Endothelial cell of umbilical vein (primary cell): Measurements from ENCODE around the gene MAP1LC3B2. TPM values are rescaled to one million over a fixed set of nuclear protein-coding genes. Genes with fewer than 3 reads are reported as not detected.
A peak's percentile ranks its signal among the peaks of the same experiment; 100 is the strongest.

Experiments used
- BruUV-seq: library from RNA; stranded (reverse); fragments of 400-500 nt; replicated peaks from 2 replicates; lab custom pipeline; 2021; lab: Mats Ljungman, UMichigan
- CTCF ChIA-PET: fragments of 300-600, 350-600 bp; sonication (Branson Sonifier 250); formaldehyde crosslinking; loops from one replicate; lab custom pipeline; 2021; ENCODE audit warnings: antibody characterized with exemption, inconsistent platforms; lab: Charles Lee
- POLR2A ChIA-PET: fragments of 300-600, 350-600 bp; sonication (Branson Sonifier 250); formaldehyde crosslinking; loops from one replicate; lab custom pipeline; 2021; ENCODE audit warnings: antibody characterized with exemption, inconsistent platforms; lab: Charles Lee
- DNase-seq: peaks from one replicate; pipeline ENCODE4 v3.0.0-alpha.2; 2011; ENCODE audit warnings: low read depth, low spot score
- FAIRE-seq: peaks from 2 replicates; lab custom pipeline; 2011; peaks lifted over from hg19 to GRCh38; lab: Jason Lieb, UNC
- H2AFZ ChIP-seq: 2 replicates; pipeline ENCODE4 v1.6.0; 2012; ENCODE audit warnings: low read depth, low read length, control low read depth, inconsistent platforms
- H3K27ac ChIP-seq: 2 replicates; pipeline ENCODE4 v1.5.1; 2011; ENCODE audit warnings: low read depth, mild to moderate bottlenecking, control low read depth, low read length, moderate library complexity; ENCODE audit not compliant: insufficient read depth
- H3K27me3 ChIP-seq, 2 experiments: 2 replicates each; pipeline versions ENCODE4 v1.6.0 to v1.6.1; 2011; ENCODE audit warnings: low read length in 2 of 2, mixed read lengths in 1 of 2; ENCODE audit not compliant: control insufficient read depth in 2 of 2, insufficient read depth in 2 of 2
- H3K36me3 ChIP-seq, 2 experiments: 2 replicates in 1 of 2; 3 replicates in 1 of 2; pipeline ENCODE4 v1.5.1; 2011; ENCODE audit warnings: low read length in 2 of 2, mild to moderate bottlenecking in 1 of 2, moderate library complexity in 1 of 2; ENCODE audit not compliant: control insufficient read depth in 2 of 2, insufficient read depth in 2 of 2; ENCODE audit errors: extremely low read depth in 1 of 2
- H3K4me1 ChIP-seq: 3 replicates; pipeline ENCODE4 v1.5.1; 2011; ENCODE audit warnings: mild to moderate bottlenecking, low read length; ENCODE audit not compliant: control insufficient read depth, insufficient read depth; ENCODE audit errors: extremely low read depth
- H3K4me2 ChIP-seq: 2 replicates; pipeline ENCODE4 v1.6.1; 2011; ENCODE audit warnings: low read length, control low read depth, mixed read lengths; ENCODE audit not compliant: insufficient read depth
- H3K4me3 ChIP-seq, 3 experiments: fragments of 200-600 bp in 1 of 3; sonication (generic), shearing (Covaris generic) in 1 of 3; replicated peaks in 1 of 3; 2 replicates each; pipeline ENCODE4 v1.5.1; 2011 to 2016; ENCODE audit warnings: control low read depth in 3 of 3, low read length in 3 of 3, mild to moderate bottlenecking in 2 of 3, inconsistent platforms in 1 of 3, low read depth in 1 of 3, moderate library complexity in 1 of 3; ENCODE audit not compliant: insufficient read depth in 1 of 3
- H3K79me2 ChIP-seq: 2 replicates; pipeline ENCODE4 v1.6.0; 2012; ENCODE audit warnings: low read length, inconsistent platforms; ENCODE audit not compliant: control insufficient read depth, insufficient read depth
- H3K9ac ChIP-seq: replicated peaks from 2 replicates; pipeline ENCODE3; 2011; ENCODE audit warnings: low read length, control low read depth; ENCODE audit not compliant: insufficient read depth; ENCODE audit errors: extremely low read depth
- H3K9me1 ChIP-seq: replicated peaks from 3 replicates; pipeline ENCODE4 v1.6.0; 2011; ENCODE audit warnings: mild to moderate bottlenecking, low read length; ENCODE audit not compliant: control insufficient read depth, insufficient read depth; ENCODE audit errors: extremely low read depth
- H3K9me3 ChIP-seq: replicated peaks from 2 replicates; pipeline ENCODE4 v1.5.1; 2012; ENCODE audit warnings: low read length, inconsistent platforms; ENCODE audit not compliant: control insufficient read depth, insufficient read depth
- H4K20me1 ChIP-seq: replicated peaks from 2 replicates; pipeline ENCODE3; 2011; ENCODE audit warnings: mild to moderate bottlenecking, low read length; ENCODE audit not compliant: control insufficient read depth, insufficient read depth; ENCODE audit errors: extremely low read depth
- CTCF ChIP-seq, 2 donors: IDR thresholded peaks; 1 replicate in 1 of 2; 2 replicates in 1 of 2; pipeline ENCODE4 v1.5.1; 2011; ENCODE audit warnings: low read length in 2 of 2, mild to moderate bottlenecking in 2 of 2, moderate library complexity in 2 of 2, control low read depth in 1 of 2, inconsistent platforms in 1 of 2, low read depth in 1 of 2; ENCODE audit not compliant: insufficient read depth in 1 of 2; ENCODE audit errors: extremely low read depth in 1 of 2
- EZH2 ChIP-seq: IDR thresholded peaks from 2 replicates; pipeline ENCODE4 v1.6.1; 2012; ENCODE audit warnings: borderline replicate concordance, low read depth, mild to moderate bottlenecking, moderate library complexity, low read length, inconsistent platforms; ENCODE audit not compliant: severe bottlenecking
- dilution Hi-C: fragments of 300-500 bp; cut with MboI; formaldehyde crosslinking; loops from one replicate; pipeline ENCODE4 v1.15.0; 2019; ENCODE audit warnings: low sequenced_read_pairs; ENCODE audit not compliant: extremely low pct_ligation_motif_present
- intact Hi-C: fragments of 100-400 bp; cut with micrococcal nuclease; formaldehyde crosslinking; loops from one replicate; pipeline ENCODE4 v1.10.0; 2022
- polyA plus RNA-seq, 4 experiments: library from polyadenylated mRNA; depleted of rRNA in 3 of 4; stranded (reverse) in 3 of 4; unstranded in 1 of 4; fragments of >200 nt; gene quantifications; 2 replicates each; pipeline versions ENCODE4 v1.2.1 to v1.2.3, GENCODE V29; 2011 to 2012; ENCODE audit warnings: missing spikeins in 1 of 4
- total RNA-seq: library from RNA; stranded (reverse); gene quantifications from 2 replicates; pipeline ENCODE4 v1.2.3, GENCODE V29; 2021

Gene MAP1LC3B2
- total and polyA plus RNA-seq, 2 donors (not counting 3 experiments of a cell fraction or from before 2014, with no cell fraction given), result 0.32 to 4.1 TPM

GRCh38 chr12:116601933-116602810, 43.0 kb downstream of the MAP1LC3B2 start:
- no peaks in the 10 kb centered on the region for H4K20me1 ChIP-seq
- no peaks in the 10 kb centered on the region for H3K9me1 ChIP-seq
- H3K9ac ChIP-seq, result no peak overlapping the region
- ChIA-PET POLR2A (no interaction called here), CTCF (interaction anchor here (1.1 to 1.5 kb wide), 3 partner anchors 147 to 461 kb away, joined by 3 to 5 read pairs (median 5); no protein-coding TSS in a partner anchor)
- H3K9me3 ChIP-seq, result no peaks in the 10 kb centered on the region
- intact Hi-C loops, result loop anchor here (5.0 kb wide), 1 partner anchor 105 kb away; no protein-coding TSS in a partner anchor
- TF ChIP-seq EZH2 (no peak), CTCF (IDR thresholded peaks at IDR 0.05; ENCODE audit: extremely low read depth in 1 of 2, insufficient read depth in 1 of 2, low read depth in 1 of 2, low read length in 2 of 2) (no peak)
- no peaks in the 10 kb centered on the region for H3K36me3 ChIP-seq
- no peak for FAIRE-seq
- dilution Hi-C loops, result no loop called here
- no peak for DNase-seq
- H3K27ac ChIP-seq, result no peak overlapping the region
- H2AFZ ChIP-seq, result peak overlapping the region; percentile 14
- no peak overlapping the region for H3K4me2 ChIP-seq
- BruUV-seq, result no TSS peak
- no peak overlapping the region for H3K4me3 ChIP-seq
- no peaks in the 10 kb centered on the region for H3K79me2 ChIP-seq
- peaks cover 0 to 2% of the 10 kb centered on the region in 2 experiments for H3K27me3 ChIP-seq
- peaks cover 10% of the 10 kb centered on the region for H3K4me1 ChIP-seq
